ENCODE results near the gene CPSF2. TPM values are rescaled to one million over a fixed set of nuclear protein-coding genes. Genes with fewer than 3 reads are reported as not detected.

CPSF2 gene
- total RNA-seq (100 to 1,000 TPM; 134 to 144 TPM), polyA plus RNA-seq (29.5 TPM)

DNA sequence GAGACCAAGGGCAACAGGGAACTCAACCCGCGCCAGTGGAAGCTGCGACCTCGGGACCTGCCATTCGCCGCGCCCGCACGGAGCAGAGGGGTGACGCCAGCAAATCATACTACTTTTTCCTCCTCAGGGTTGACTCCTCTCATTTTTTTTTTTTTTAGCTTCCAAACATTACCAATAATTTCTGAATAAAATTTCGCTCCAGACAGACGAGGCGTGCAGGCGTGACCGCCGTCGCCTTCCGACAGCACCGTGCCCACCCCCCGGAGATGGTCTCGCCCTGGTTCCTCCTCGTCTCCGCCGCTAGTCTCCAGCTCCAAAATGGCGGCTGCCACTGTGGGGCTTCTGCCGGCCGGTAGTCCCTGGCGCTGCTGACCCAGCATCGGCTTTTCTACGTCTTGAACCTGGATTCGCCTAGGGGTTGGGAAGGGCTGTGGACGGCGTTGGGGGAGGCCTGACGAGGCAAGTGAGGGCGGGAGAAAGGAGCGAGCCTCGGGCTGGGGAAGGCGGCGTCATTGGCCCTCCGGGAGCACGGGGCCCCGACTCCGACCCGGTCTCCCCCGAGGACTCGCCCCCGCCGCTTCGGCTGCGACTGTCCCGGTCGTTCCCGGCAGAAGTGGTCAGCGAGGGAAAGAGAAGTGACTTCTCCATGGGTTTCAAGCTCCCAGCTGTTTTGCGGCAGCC, at the start of gene CPSF2, which contains the start of gene NDUFB1:
CPSF2 (plus strand) TSS at position 300 of the 681 bp plus-strand sequence. CDS start 9,016 bp downstream, outside the sequence.
NDUFB1 (minus strand) TSS at position 37 of the 681 bp plus-strand sequence. CDS start 4,069 bp downstream, outside the sequence.
- Mint-ChIP-seq H3K4me1 (peaks cover 45 to 75% (median 52%) of the 10 kb centered on the region in 3 donors), H3K36me3 (peaks cover 0 to 45% (median 6%) of the 10 kb centered on the region in 3 donors), H3K27me3 (peaks cover 0 to 2% of the 10 kb centered on the region in 2 donors), H3K27ac (peak within 1 kb of the TSS; percentile 99 to 100 (median 100)), H3K4me3 (peak within 1 kb of the TSS; percentile 94 to 100 (median 99)), H3K9me3 (no peaks in the 10 kb centered on the region)
- H3K27ac ChIP-seq (ENCODE audit: low read depth, low read length): peak within 1 kb of the TSS; percentile 98
- H3K36me3 ChIP-seq (ENCODE audit: insufficient read depth, low read length): peaks cover 4% of the 10 kb centered on the region
- H3K27me3 ChIP-seq (ENCODE audit: insufficient read depth, low read length, poor library complexity, severe bottlenecking): no peaks in the 10 kb centered on the region
- H3K9me3 ChIP-seq (ENCODE audit: low read length): no peaks in the 10 kb centered on the region
- ChIA-PET POLR2A (interaction anchor here (0.6 to 2.8 kb wide), 16 partner anchors 9 to 1094 kb away, joined by 3 to 44 read pairs (median 4); partner anchors contain the start of genes ATXN3, GOLGA5 and TRIP11), CTCF (interaction anchor here (0.8 to 6.4 kb wide), 10 partner anchors 10 to 629 kb away, joined by 3 to 81 read pairs (median 4); partner anchors contain the start of genes ATXN3 and TRIP11)
- H3K4me3 ChIP-seq (ENCODE audit: low read length): peak within 1 kb of the TSS; percentile 95
- peaks cover 23% of the 10 kb centered on the region for H3K4me1 ChIP-seq (ENCODE audit: insufficient read depth, low read length)
- DNase-seq: peak; percentile 76 to 88 (median 81)

DNA sequence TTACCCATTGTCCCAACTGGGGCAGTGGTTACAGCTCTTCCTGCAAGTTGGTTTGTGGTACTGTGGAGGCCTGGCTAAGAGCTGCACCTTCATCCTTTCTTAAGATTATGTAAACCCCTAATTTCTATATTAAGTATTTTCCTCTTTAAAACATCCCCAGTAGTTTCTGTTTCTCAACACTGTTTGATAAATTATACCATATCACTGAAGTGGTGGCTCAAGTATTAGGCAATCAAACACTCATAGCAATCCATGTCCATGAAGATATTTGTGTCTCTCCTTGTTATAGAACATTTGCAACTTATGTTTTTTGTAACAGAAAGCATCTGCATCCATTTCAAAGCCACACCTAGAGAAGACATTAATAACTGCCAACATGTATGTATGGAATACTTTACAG, 47.2 kb upstream of the CPSF2 start:
- peaks cover 0 to 60% (median 11%) of the 10 kb centered on the region in 3 donors for H3K36me3 Mint-ChIP-seq
- H3K9me3 Mint-ChIP-seq: no peaks in the 10 kb centered on the region
- no peaks in the 10 kb centered on the region for H3K4me1 Mint-ChIP-seq
- POLR2A ChIA-PET: no interaction called here
- peaks cover 13% of the 10 kb centered on the region for H3K36me3 ChIP-seq (ENCODE audit: insufficient read depth, low read length)
- no peak overlapping the region for H3K27ac ChIP-seq (ENCODE audit: low read depth, low read length)
- peak overlapping the region in 1 of 8 donors; percentile 66 for H3K27ac Mint-ChIP-seq
- H3K4me3 ChIP-seq (ENCODE audit: low read length): no peak overlapping the region
- no peaks in the 10 kb centered on the region for H3K27me3 Mint-ChIP-seq
- H3K9me3 ChIP-seq (ENCODE audit: low read length): no peaks in the 10 kb centered on the region
- H3K4me3 Mint-ChIP-seq: no peak overlapping the region
- CTCF ChIA-PET: interaction anchor here (0.9 kb wide), 1 partner anchor 32 kb away, joined by 3 read pairs; the partner anchor contains the start of gene ATXN3
- no peak for DNase-seq
- H3K27me3 ChIP-seq (ENCODE audit: insufficient read depth, low read length, poor library complexity, severe bottlenecking): no peaks in the 10 kb centered on the region
- no peaks in the 10 kb centered on the region for H3K4me1 ChIP-seq (ENCODE audit: insufficient read depth, low read length)

DNA sequence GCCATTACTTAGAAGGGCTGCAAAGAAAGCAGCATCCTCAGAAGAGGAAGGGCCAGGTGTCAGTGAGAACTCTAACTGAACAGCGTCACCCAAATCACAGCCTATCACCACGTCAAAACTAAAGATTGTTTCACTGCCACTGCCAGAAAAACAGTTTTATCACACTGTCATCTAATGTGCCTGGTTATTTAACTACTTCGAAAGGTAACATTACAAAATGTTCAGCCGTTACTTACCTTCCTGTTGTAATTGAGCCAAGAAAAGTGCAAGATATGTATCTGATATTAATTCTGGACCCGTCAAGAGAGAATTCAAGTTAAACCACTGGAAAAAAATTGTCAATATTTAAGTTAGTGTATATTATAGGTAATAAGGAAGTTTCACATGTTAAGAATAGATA, 33.3 kb upstream of the CPSF2 start:
- Histone ChIP-seq H3K9me3 (ENCODE audit: low read length) (no peaks in the 10 kb centered on the region), H3K27me3 (ENCODE audit: insufficient read depth, low read length, poor library complexity, severe bottlenecking) (no peaks in the 10 kb centered on the region), H3K4me1 (ENCODE audit: insufficient read depth, low read length) (no peaks in the 10 kb centered on the region), H3K36me3 (ENCODE audit: insufficient read depth, low read length) (peaks cover 28% of the 10 kb centered on the region), H3K27ac (ENCODE audit: low read depth, low read length) (no peak overlapping the region), H3K4me3 (ENCODE audit: low read length) (no peak overlapping the region)
- peaks cover 0 to 3% (median 0%) of the 10 kb centered on the region in 3 donors for H3K4me1 Mint-ChIP-seq
- H3K4me3 Mint-ChIP-seq: no peak overlapping the region
- peaks cover 0 to 3% of the 10 kb centered on the region in 2 donors for H3K27me3 Mint-ChIP-seq
- H3K9me3 Mint-ChIP-seq: no peaks in the 10 kb centered on the region
- ChIA-PET CTCF (no interaction called here), POLR2A (no interaction called here)
- no peak for DNase-seq
- peaks cover 9 to 59% (median 20%) of the 10 kb centered on the region in 3 donors for H3K36me3 Mint-ChIP-seq
- H3K27ac Mint-ChIP-seq: no peak overlapping the region

DNA sequence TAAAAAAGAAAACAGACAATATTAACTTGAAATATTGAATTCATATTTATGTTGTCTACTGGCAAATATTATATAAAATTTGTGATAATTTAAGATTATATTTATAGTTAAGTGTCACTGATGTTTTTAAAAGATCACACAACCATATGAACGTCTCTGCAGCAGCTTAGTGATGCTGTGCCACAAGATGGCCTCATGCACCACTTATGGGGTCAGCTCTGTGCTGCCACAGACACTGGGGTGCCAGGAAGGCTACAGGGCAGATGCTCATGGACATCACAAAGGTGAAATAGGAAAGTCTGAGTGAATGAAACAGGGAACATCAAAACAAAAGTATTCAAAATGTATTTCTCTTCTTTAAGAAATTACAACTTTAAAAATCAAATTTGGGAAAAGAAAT, 28.4 kb upstream of the CPSF2 start:
- no peak overlapping the region for H3K4me3 Mint-ChIP-seq
- ChIA-PET POLR2A (no interaction called here), CTCF (no interaction called here)

DNA sequence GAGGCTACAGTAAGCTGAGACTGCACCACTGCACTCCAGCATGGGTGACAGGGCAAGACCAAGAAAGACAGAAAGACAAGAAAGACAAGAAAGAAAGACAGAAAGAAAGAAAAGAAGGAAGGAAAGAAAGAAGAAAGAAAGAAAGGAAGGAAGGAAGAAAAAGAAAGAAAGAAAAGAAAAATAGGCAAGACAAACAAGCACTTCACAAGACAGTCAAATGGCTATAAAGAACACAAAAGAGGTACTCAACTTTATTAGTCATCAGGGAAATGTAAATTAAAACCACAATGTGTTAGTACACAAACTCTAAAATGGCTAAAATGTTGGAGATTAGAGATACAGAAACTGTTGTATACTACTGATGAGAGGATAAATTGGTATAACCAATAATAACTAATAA, 22.0 kb upstream of the CPSF2 start:
- H3K36me3 ChIP-seq (ENCODE audit: insufficient read depth, low read length): peaks cover 5% of the 10 kb centered on the region

More for the DNA sequence above, 28.4 kb upstream of the CPSF2 start:
- H3K4me1 Mint-ChIP-seq: peaks cover 3% of the 10 kb centered on the region in 3 donors
- peaks cover 0 to 3% of the 10 kb centered on the region in 2 donors for H3K27me3 Mint-ChIP-seq
- Histone ChIP-seq H3K36me3 (ENCODE audit: insufficient read depth, low read length) (peaks cover 28% of the 10 kb centered on the region), H3K4me3 (ENCODE audit: low read length) (no peak overlapping the region), H3K9me3 (ENCODE audit: low read length) (no peaks in the 10 kb centered on the region), H3K4me1 (ENCODE audit: insufficient read depth, low read length) (no peaks in the 10 kb centered on the region), H3K27ac (ENCODE audit: low read depth, low read length) (no peak overlapping the region), H3K27me3 (ENCODE audit: insufficient read depth, low read length, poor library complexity, severe bottlenecking) (no peaks in the 10 kb centered on the region)
- DNase-seq: no peak
- peak overlapping the region in 1 of 8 donors; percentile 74 for H3K27ac Mint-ChIP-seq
- H3K36me3 Mint-ChIP-seq: peaks cover 8 to 45% (median 13%) of the 10 kb centered on the region in 3 donors
- H3K9me3 Mint-ChIP-seq: no peaks in the 10 kb centered on the region

DNA sequence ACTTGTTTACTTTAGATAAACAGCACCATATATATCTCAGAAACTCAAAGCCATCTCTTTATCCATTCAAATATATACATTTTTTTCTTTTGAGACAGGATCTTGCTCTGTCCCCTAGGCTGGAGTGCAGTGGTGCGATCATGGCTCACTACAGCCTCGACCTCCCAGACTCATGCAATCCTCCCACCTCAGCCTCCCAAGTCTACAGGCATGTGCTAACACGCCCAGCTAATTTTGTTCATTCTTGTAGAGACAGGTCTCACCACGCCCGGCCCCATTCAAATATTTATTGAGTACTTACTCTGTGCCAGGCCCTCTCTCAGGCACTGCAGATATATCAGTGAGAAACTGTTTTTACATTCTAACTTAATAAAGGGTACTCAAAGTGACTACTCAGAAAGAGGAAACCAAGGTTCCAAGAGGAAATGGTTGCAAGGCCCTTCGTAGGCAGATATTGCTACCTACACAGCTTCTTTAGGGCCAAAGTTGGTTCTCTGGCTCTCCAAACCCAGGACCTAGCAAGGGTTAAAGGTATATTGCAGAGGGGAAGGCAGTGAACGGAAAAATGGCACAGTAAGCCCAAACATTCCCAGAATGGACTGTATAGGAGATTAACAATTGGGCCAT, 18.3 kb upstream of the CPSF2 start:
- Mint-ChIP-seq H3K4me3 (peak overlapping the region in 2 of 7 donors; percentile 35 to 79), H3K27ac (peak overlapping the region in 4 of 8 donors; percentile 27 to 83 (median 41)), H3K4me1 (peaks cover 43 to 77% (median 74%) of the 10 kb centered on the region in 3 donors), H3K9me3 (no peaks in the 10 kb centered on the region), H3K36me3 (peaks cover 0 to 5% (median 0%) of the 10 kb centered on the region in 3 donors), H3K27me3 (peaks cover 0 to 2% of the 10 kb centered on the region in 2 donors)
- CTCF ChIA-PET: no interaction called here
- POLR2A ChIA-PET: no interaction called here
- Histone ChIP-seq H3K36me3 (ENCODE audit: insufficient read depth, low read length) (no peaks in the 10 kb centered on the region), H3K27ac (ENCODE audit: low read depth, low read length) (no peak overlapping the region), H3K4me3 (ENCODE audit: low read length) (no peak overlapping the region), H3K9me3 (ENCODE audit: low read length) (no peaks in the 10 kb centered on the region), H3K27me3 (ENCODE audit: insufficient read depth, low read length, poor library complexity, severe bottlenecking) (no peaks in the 10 kb centered on the region), H3K4me1 (ENCODE audit: insufficient read depth, low read length) (peaks cover 28% of the 10 kb centered on the region)
- no peak for DNase-seq

More for the DNA sequence above, 22.0 kb upstream of the CPSF2 start:
- H3K27ac Mint-ChIP-seq: peak overlapping the region in 1 of 8 donors; percentile 44
- peaks cover 8% of the 10 kb centered on the region for H3K4me1 ChIP-seq (ENCODE audit: insufficient read depth, low read length)
- H3K4me1 Mint-ChIP-seq: peaks cover 25 to 56% (median 48%) of the 10 kb centered on the region in 3 donors
- H3K4me3 Mint-ChIP-seq: no peak overlapping the region
- H3K36me3 Mint-ChIP-seq: peaks cover 0 to 13% (median under 1%) of the 10 kb centered on the region in 3 donors
- no peaks in the 10 kb centered on the region for H3K9me3 ChIP-seq (ENCODE audit: low read length)
- H3K4me3 ChIP-seq (ENCODE audit: low read length): no peak overlapping the region
- H3K27me3 Mint-ChIP-seq: peaks cover 0 to 2% of the 10 kb centered on the region in 2 donors
- H3K9me3 Mint-ChIP-seq: no peaks in the 10 kb centered on the region
- no peak overlapping the region for H3K27ac ChIP-seq (ENCODE audit: low read depth, low read length)
- DNase-seq: no peak
- H3K27me3 ChIP-seq (ENCODE audit: insufficient read depth, low read length, poor library complexity, severe bottlenecking): no peaks in the 10 kb centered on the region
- ChIA-PET CTCF (no interaction called here), POLR2A (interaction anchor here (0.8 kb wide), 1 partner anchor 59 kb away, joined by 3 read pairs; no protein-coding TSS in a partner anchor)

DNA sequence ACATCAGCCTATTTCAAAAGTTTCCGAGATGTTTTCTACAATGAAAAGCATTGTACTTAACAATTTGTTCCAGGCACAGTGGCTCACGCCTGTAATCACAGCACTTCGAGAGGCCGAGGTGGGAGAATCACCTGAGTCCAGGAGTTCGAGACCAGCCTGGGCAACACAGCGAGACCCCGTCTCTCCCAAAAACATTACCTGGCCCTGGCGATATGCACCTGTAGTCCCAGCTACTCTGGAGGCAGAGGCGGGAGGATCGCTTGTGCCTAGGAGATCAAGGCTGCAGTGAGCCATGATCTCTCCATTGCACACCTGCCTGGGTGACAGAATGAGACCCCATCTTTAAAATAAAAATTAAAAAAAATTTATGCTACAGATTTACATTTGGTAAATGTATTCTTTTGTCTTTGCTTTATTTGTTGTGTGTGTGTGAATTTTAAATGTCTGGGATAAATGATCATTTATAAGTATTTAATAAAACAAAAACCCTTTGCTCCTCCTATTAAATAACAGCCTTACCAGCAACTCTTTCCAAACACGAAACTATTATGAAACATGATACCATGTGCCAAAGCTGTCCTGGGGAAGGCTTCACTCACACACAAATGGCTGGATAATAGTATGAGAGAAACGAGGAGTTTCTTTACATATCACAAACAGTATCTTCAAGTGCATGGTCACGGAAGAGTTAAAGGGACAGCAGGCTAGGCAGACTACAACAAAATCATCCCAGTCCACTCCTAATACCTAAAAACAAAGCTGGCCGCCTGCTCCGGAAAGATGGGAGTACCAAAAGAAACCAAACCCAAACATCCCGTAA, 16.5 kb upstream of the CPSF2 start:
- H3K4me3 ChIP-seq (ENCODE audit: low read length): peak overlapping the region; percentile 91
- H3K9me3 ChIP-seq (ENCODE audit: low read length): no peaks in the 10 kb centered on the region
- H3K27ac Mint-ChIP-seq: peak overlapping the region; percentile 83 to 99 (median 96)
- peak overlapping the region; percentile 80 for H3K27ac ChIP-seq (ENCODE audit: low read depth, low read length)
- POLR2A ChIA-PET: interaction anchor here (2.3 to 2.7 kb wide), 2 partner anchors 17 to 65 kb away, joined by 16 to 44 read pairs; partner anchors contain the start of genes CPSF2 and NDUFB1
- H3K4me3 Mint-ChIP-seq: peak overlapping the region; percentile 93 to 99 (median 96)
- no peaks in the 10 kb centered on the region for H3K36me3 ChIP-seq (ENCODE audit: insufficient read depth, low read length)
- CTCF ChIA-PET: interaction anchor here (1.6 to 3.9 kb wide), 2 partner anchors 16 to 548 kb away, joined by 4 to 81 read pairs; partner anchors contain the start of genes CPSF2 and NDUFB1
- H3K4me1 ChIP-seq (ENCODE audit: insufficient read depth, low read length): peaks cover 32% of the 10 kb centered on the region
- no peaks in the 10 kb centered on the region for H3K27me3 ChIP-seq (ENCODE audit: insufficient read depth, low read length, poor library complexity, severe bottlenecking)
- H3K9me3 Mint-ChIP-seq: no peaks in the 10 kb centered on the region
- no peak for DNase-seq
- H3K27me3 Mint-ChIP-seq: peaks cover 0 to 2% of the 10 kb centered on the region in 2 donors
- peaks cover 0 to 5% (median 0%) of the 10 kb centered on the region in 3 donors for H3K36me3 Mint-ChIP-seq
- H3K4me1 Mint-ChIP-seq: peaks cover 39 to 69% (median 64%) of the 10 kb centered on the region in 3 donors
